GM18517 (cell line): Measurements from ENCODE around the gene PLBD1.

ENCODE experiments used
- ATAC-seq: cut with Tn5 transposase; IDR thresholded peaks from one replicate; pipeline ENCODE4 v1.9.1; 2021; ENCODE audit warnings: mild to moderate bottlenecking, moderate library complexity; ENCODE audit not compliant: unreplicated experiment

The PLBD1 gene

GRCh38 chr12:14505626-14506596 lies 61.8 kb downstream of the PLBD1 start:
- no peak for ATAC-seq

- ATAC-seq = no peak
These were observed 72.4 kb downstream of the PLBD1 start for GRCh38 chr12:14495326-14495725.

GRCh38 chr12:14482886-14483285 lies 84.8 kb downstream of the PLBD1 start:
- no peak for ATAC-seq

- no peak for ATAC-seq
These were observed 85.3 kb downstream of the PLBD1 start for GRCh38 chr12:14482361-14482760.

GRCh38 chr12:14481201-14481600 lies 86.5 kb downstream of the PLBD1 start:
- ATAC-seq = no peak

GRCh38 chr12:14479004-14479403 lies 88.7 kb downstream of the PLBD1 start:
- ATAC-seq = no peak

GRCh38 chr12:14473707-14474287 lies 93.9 kb downstream of the PLBD1 start:
- no peak for ATAC-seq

- ATAC-seq = no peak
These were observed 96.2 kb downstream of the PLBD1 start for GRCh38 chr12:14471497-14471896.

GRCh38 chr12:14460212-14460841 lies 107.4 kb downstream of the PLBD1 start:
- ATAC-seq = no peak

- ATAC-seq = peak; percentile 64
These were observed 113.4 kb downstream of the PLBD1 start for GRCh38 chr12:14454098-14454907.
